Measurements from ENCODE around the gene FFAR1. TPM values are rescaled to one million over a fixed set of nuclear protein-coding genes. Genes with fewer than 3 reads are reported as not detected.

The FFAR1 gene
- total and polyA plus RNA-seq, 2 experiments from 2014 or later = not detected

DNA sequence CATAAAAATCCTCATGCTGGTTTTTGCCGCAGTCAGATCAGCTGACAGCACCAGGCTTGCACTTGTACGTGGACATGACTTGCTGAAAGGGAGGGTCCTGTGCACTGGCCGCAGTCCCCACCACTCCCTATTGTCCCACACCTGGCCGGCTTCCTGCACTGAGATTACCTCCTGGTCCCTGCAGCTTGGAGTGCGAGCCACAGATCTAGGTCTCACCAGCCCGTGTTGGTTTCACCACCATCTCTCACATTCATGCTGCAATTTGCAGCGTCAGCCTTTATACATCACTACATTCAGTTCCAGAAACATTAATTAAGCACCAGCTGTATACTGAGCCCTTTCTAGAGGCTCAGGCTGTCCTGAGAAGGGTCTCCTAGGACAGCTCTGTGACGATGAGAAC is 33.7 kb upstream of the FFAR1 start:
- no peaks in the 10 kb centered on the region for H3K36me3 ChIP-seq (ENCODE audit: insufficient read depth)
- H3K27ac ChIP-seq (ENCODE audit: low read depth) = no peak overlapping the region
- Mint-ChIP-seq H3K27me3 (ENCODE audit: insufficient read depth, low read depth, poor library complexity) (peaks cover 4% of the 10 kb centered on the region), H3K4me3 (no peak overlapping the region), H3K36me3 (ENCODE audit: low read depth) (no peaks in the 10 kb centered on the region), H3K4me1 (peaks cover 2% of the 10 kb centered on the region; the same call in 1 of the 3 replicates), H3K27ac (no peak overlapping the region), H3K9me3 (no peaks in the 10 kb centered on the region; the same call in 2 of the 3 replicates)
- TF ChIP-seq, protein P1, sequence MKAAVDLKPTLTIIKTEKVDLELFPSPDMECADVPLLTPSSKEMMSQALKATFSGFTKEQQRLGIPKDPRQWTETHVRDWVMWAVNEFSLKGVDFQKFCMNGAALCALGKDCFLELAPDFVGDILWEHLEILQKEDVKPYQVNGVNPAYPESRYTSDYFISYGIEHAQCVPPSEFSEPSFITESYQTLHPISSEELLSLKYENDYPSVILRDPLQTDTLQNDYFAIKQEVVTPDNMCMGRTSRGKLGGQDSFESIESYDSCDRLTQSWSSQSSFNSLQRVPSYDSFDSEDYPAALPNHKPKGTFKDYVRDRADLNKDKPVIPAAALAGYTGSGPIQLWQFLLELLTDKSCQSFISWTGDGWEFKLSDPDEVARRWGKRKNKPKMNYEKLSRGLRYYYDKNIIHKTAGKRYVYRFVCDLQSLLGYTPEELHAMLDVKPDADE (IDR thresholded peaks at IDR 0.05) = no peak
- no peak for TF ChIP-seq ZNF331 (CRISPR knock-in tag; IDR thresholded peaks at IDR 0.05; ENCODE audit: low read depth)
- TF ChIP-seq POLR2AphosphoS5 (IDR thresholded peaks at IDR 0.05; ENCODE audit: low read depth) = no peak
- TF ChIP-seq, protein P2, sequence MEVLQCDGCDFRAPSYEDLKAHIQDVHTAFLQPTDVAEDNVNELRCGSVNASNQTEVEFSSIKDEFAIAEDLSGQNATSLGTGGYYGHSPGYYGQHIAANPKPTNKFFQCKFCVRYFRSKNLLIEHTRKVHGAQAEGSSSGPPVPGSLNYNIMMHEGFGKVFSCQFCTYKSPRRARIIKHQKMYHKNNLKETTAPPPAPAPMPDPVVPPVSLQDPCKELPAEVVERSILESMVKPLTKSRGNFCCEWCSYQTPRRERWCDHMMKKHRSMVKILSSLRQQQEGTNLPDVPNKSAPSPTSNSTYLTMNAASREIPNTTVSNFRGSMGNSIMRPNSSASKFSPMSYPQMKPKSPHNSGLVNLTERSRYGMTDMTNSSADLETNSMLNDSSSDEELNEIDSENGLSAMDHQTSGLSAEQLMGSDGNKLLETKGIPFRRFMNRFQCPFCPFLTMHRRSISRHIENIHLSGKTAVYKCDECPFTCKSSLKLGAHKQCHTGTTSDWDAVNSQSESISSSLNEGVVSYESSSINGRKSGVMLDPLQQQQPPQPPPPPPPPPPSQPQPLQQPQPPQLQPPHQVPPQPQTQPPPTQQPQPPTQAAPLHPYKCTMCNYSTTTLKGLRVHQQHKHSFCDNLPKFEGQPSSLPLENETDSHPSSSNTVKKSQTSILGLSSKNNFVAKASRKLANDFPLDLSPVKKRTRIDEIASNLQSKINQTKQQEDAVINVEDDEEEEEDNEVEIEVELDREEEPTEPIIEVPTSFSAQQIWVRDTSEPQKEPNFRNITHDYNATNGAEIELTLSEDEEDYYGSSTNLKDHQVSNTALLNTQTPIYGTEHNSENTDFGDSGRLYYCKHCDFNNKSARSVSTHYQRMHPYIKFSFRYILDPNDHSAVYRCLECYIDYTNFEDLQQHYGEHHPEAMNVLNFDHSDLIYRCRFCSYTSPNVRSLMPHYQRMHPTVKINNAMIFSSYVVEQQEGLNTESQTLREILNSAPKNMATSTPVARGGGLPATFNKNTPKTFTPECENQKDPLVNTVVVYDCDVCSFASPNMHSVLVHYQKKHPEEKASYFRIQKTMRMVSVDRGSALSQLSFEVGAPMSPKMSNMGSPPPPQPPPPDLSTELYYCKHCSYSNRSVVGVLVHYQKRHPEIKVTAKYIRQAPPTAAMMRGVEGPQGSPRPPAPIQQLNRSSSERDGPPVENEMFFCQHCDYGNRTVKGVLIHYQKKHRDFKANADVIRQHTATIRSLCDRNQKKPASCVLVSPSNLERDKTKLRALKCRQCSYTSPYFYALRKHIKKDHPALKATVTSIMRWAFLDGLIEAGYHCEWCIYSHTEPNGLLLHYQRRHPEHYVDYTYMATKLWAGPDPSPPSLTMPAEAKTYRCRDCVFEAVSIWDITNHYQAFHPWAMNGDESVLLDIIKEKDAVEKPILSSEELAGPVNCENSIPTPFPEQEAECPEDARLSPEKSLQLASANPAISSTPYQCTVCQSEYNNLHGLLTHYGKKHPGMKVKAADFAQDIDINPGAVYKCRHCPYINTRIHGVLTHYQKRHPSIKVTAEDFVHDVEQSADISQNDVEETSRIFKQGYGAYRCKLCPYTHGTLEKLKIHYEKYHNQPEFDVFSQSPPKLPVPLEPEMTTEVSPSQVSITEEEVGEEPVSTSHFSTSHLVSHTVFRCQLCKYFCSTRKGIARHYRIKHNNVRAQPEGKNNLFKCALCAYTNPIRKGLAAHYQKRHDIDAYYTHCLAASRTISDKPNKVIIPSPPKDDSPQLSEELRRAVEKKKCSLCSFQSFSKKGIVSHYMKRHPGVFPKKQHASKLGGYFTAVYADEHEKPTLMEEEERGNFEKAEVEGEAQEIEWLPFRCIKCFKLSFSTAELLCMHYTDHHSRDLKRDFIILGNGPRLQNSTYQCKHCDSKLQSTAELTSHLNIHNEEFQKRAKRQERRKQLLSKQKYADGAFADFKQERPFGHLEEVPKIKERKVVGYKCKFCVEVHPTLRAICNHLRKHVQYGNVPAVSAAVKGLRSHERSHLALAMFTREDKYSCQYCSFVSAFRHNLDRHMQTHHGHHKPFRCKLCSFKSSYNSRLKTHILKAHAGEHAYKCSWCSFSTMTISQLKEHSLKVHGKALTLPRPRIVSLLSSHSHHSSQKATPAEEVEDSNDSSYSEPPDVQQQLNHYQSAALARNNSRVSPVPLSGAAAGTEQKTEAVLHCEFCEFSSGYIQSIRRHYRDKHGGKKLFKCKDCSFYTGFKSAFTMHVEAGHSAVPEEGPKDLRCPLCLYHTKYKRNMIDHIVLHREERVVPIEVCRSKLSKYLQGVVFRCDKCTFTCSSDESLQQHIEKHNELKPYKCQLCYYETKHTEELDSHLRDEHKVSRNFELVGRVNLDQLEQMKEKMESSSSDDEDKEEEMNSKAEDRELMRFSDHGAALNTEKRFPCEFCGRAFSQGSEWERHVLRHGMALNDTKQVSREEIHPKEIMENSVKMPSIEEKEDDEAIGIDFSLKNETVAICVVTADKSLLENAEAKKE (CRISPR knock-in tag; IDR thresholded peaks at IDR 0.05) = no peak
- TF ChIP-seq EZH2phosphoT487 (IDR thresholded peaks at IDR 0.05; ENCODE audit: unreplicated experiment) = no peak
- TF ChIP-seq REST (IDR thresholded peaks at IDR 0.05; ENCODE audit: unreplicated experiment) = no peak
- no peak for TF ChIP-seq CTCF (conservative IDR thresholded peaks at IDR 0.05; ENCODE audit: low read depth in 2 of 2)
- ATAC-seq = no peak
- no peak overlapping the region for H3K4me3 ChIP-seq
- H4K20me1 ChIP-seq (replicated peaks; ENCODE audit: insufficient read depth) = no peaks in the 10 kb centered on the region
- no peaks in the 10 kb centered on the region for H3K9me2 ChIP-seq (ENCODE audit: insufficient read depth)
- H3K27me3 ChIP-seq (ENCODE audit: insufficient read depth) = no peaks in the 10 kb centered on the region
- no peaks in the 10 kb centered on the region for H3K4me1 ChIP-seq (ENCODE audit: insufficient read depth)
- no peaks in the 10 kb centered on the region for H3F3A ChIP-seq (replicated peaks; ENCODE audit: low read depth)
- H3K4me2 ChIP-seq = no peak overlapping the region
- H3K79me2 ChIP-seq (replicated peaks; ENCODE audit: insufficient read depth) = no peaks in the 10 kb centered on the region
- H2AFZ ChIP-seq = no peak overlapping the region
- no peak for DNase-seq (ENCODE audit: low spot score)
